ENCODE results near the gene FAM81A.

GRCh38 chr15:59424616-59425015 lies 13.4 kb upstream of the FAM81A start:
- TF ChIP-seq EZH2 (IDR thresholded peaks at IDR 0.05) (no peak), CTCF (IDR thresholded peaks at IDR 0.05) (no peak), EZH2phosphoT487 (IDR thresholded peaks at IDR 0.05) (no peak)
